ENCODE results near the gene FAM181A. TPM values are rescaled to one million over a fixed set of nuclear protein-coding genes. Genes with fewer than 3 reads are reported as not detected.

Gene FAM181A
- total RNA-seq, 1 experiment from 2014 or later, result not detected

- ChIA-PET CTCF (interaction anchor here (0.8 kb wide), 1 partner anchor 9 kb away, joined by 3 read pairs; no protein-coding TSS in a partner anchor), POLR2A (ENCODE audit: low non-redundant PET) (no interaction called here)
- no TSS peak for BruUV-seq (replicated peaks)
- intact Hi-C loops (cut with micrococcal nuclease; ENCODE audit: unreplicated experiment), result no loop called here
- no peak overlapping the region for H3K27ac ChIP-seq (ENCODE audit: low read depth, low read length, poor library complexity, severe bottlenecking)
- H3K9me3 ChIP-seq (ENCODE audit: low read depth, low read length, poor library complexity, severe bottlenecking), result no peaks in the 10 kb centered on the region
- no peaks in the 10 kb centered on the region for H3K36me3 ChIP-seq (ENCODE audit: insufficient read depth, low read length, poor library complexity, severe bottlenecking)
- TF ChIP-seq CTCF (conservative IDR thresholded peaks at IDR 0.05; ENCODE audit: low read depth, low read length) (no peak), EZH2 (IDR thresholded peaks at IDR 0.05; ENCODE audit: borderline replicate concordance, low read depth, low read length, poor library complexity, severe bottlenecking) (no peak)
- H3K4me1 ChIP-seq (ENCODE audit: insufficient read depth, low read length, poor library complexity, severe bottlenecking), result no peaks in the 10 kb centered on the region
- H3K4me3 ChIP-seq (ENCODE audit: low read depth, low read length, poor library complexity, severe bottlenecking), result no peak overlapping the region
- DNase-seq (ENCODE audit: low spot score), result no peak
- no peaks in the 10 kb centered on the region for H3K27me3 ChIP-seq (replicated peaks; ENCODE audit: insufficient read depth, low read depth, low read length, poor library complexity)
These were observed 3.8 kb downstream of the FAM181A start for GRCh38 chr14:93930989-93931307.

- no peaks in the 10 kb centered on the region for H3K9me3 ChIP-seq (ENCODE audit: low read depth, low read length, poor library complexity, severe bottlenecking)
- BruUV-seq (replicated peaks), result no TSS peak
- H3K27ac ChIP-seq (ENCODE audit: low read depth, low read length, poor library complexity, severe bottlenecking), result no peak overlapping the region
- no peak overlapping the region for H3K4me3 ChIP-seq (ENCODE audit: low read depth, low read length, poor library complexity, severe bottlenecking)
- POLR2A ChIA-PET (ENCODE audit: low non-redundant PET), result no interaction called here
- TF ChIP-seq EZH2 (IDR thresholded peaks at IDR 0.05; ENCODE audit: borderline replicate concordance, low read depth, low read length, poor library complexity, severe bottlenecking) (no peak), CTCF (conservative IDR thresholded peaks at IDR 0.05; ENCODE audit: low read depth, low read length) (no peak)
- DNase-seq (ENCODE audit: low spot score), result no peak
- H3K4me1 ChIP-seq (ENCODE audit: insufficient read depth, low read length, poor library complexity, severe bottlenecking), result no peaks in the 10 kb centered on the region
- no peaks in the 10 kb centered on the region for H3K36me3 ChIP-seq (ENCODE audit: insufficient read depth, low read length, poor library complexity, severe bottlenecking)
- no peaks in the 10 kb centered on the region for H3K27me3 ChIP-seq (replicated peaks; ENCODE audit: insufficient read depth, low read depth, low read length, poor library complexity)
- intact Hi-C loops (cut with micrococcal nuclease; ENCODE audit: unreplicated experiment), result no loop called here
- CTCF ChIA-PET, result no interaction called here
These were observed 5.5 kb downstream of the FAM181A start for GRCh38 chr14:93932642-93933041.

- no peaks in the 10 kb centered on the region for H3K27me3 ChIP-seq (replicated peaks; ENCODE audit: insufficient read depth, low read depth, low read length, poor library complexity)
- no peak overlapping the region for H3K27ac ChIP-seq (ENCODE audit: low read depth, low read length, poor library complexity, severe bottlenecking)
- no peak for DNase-seq (ENCODE audit: low spot score)
- no TSS peak for BruUV-seq (replicated peaks)
- ChIA-PET CTCF (no interaction called here), POLR2A (ENCODE audit: low non-redundant PET) (no interaction called here)
- no peaks in the 10 kb centered on the region for H3K4me1 ChIP-seq (ENCODE audit: insufficient read depth, low read length, poor library complexity, severe bottlenecking)
- TF ChIP-seq EZH2 (IDR thresholded peaks at IDR 0.05; ENCODE audit: borderline replicate concordance, low read depth, low read length, poor library complexity, severe bottlenecking), result no peak
- no peak for TF ChIP-seq CTCF (conservative IDR thresholded peaks at IDR 0.05; ENCODE audit: low read depth, low read length)
- no peak overlapping the region for H3K4me3 ChIP-seq (ENCODE audit: low read depth, low read length, poor library complexity, severe bottlenecking)
- intact Hi-C loops (cut with micrococcal nuclease; ENCODE audit: unreplicated experiment), result no loop called here
- no peaks in the 10 kb centered on the region for H3K9me3 ChIP-seq (ENCODE audit: low read depth, low read length, poor library complexity, severe bottlenecking)
- no peaks in the 10 kb centered on the region for H3K36me3 ChIP-seq (ENCODE audit: insufficient read depth, low read length, poor library complexity, severe bottlenecking)
These were observed 8.1 kb downstream of the FAM181A start for GRCh38 chr14:93935213-93935612.
